SK-N-SH (cell line): ENCODE measurements around the gene SGO2.

Experiments
- JUND ChIP-seq: IDR thresholded peaks from 2 replicates; pipeline ENCODE4 v1.4.0; 2012
- RAD21 ChIP-seq: IDR thresholded peaks from 2 replicates; pipeline ENCODE4 v1.6.1; 2012; ENCODE audit warnings: mild to moderate bottlenecking, low read length
- RCOR1 ChIP-seq: fragments of 150-350 bp; IDR thresholded peaks from 2 replicates; pipeline ENCODE4 v1.6.1; 2017; ENCODE audit warnings: antibody characterized with exemption, low read length
- SIN3A ChIP-seq: IDR thresholded peaks from 2 replicates; pipeline ENCODE4 v1.6.1; 2012; ENCODE audit warnings: low read depth, mild to moderate bottlenecking, low read length, moderate library complexity, borderline replicate concordance
- TEAD4 ChIP-seq: IDR thresholded peaks from 2 replicates; pipeline ENCODE4 v1.4.0; 2012; ENCODE audit warnings: mild to moderate bottlenecking, borderline replicate concordance; ENCODE audit not compliant: insufficient read depth
- YY1 ChIP-seq: IDR thresholded peaks from 2 replicates; pipeline ENCODE4 v1.4.0; 2012; ENCODE audit warnings: low read depth, mild to moderate bottlenecking
- ZBTB33 ChIP-seq: IDR thresholded peaks from 2 replicates; pipeline ENCODE4 v1.4.0; 2012; ENCODE audit warnings: low read depth, borderline replicate concordance
- TF ChIP-seq, protein P1 (sequence below): fragments of 200-600 bp; sonication (generic); IDR thresholded peaks from 2 replicates; pipeline ENCODE4 v1.6.1; 2017; ENCODE audit warnings: antibody characterized with exemption, mild to moderate bottlenecking, moderate library complexity
- TF ChIP-seq, protein P2 (sequence below): IDR thresholded peaks from 2 replicates; pipeline ENCODE4 v1.4.0; 2012; ENCODE audit warnings: low read depth
- TF ChIP-seq, protein P3 (sequence below): fragments of 150-350 bp; IDR thresholded peaks from 2 replicates; pipeline ENCODE4 v1.6.1; 2017; ENCODE audit warnings: antibody characterized with exemption, low read length, low read depth, borderline replicate concordance

DNA sequence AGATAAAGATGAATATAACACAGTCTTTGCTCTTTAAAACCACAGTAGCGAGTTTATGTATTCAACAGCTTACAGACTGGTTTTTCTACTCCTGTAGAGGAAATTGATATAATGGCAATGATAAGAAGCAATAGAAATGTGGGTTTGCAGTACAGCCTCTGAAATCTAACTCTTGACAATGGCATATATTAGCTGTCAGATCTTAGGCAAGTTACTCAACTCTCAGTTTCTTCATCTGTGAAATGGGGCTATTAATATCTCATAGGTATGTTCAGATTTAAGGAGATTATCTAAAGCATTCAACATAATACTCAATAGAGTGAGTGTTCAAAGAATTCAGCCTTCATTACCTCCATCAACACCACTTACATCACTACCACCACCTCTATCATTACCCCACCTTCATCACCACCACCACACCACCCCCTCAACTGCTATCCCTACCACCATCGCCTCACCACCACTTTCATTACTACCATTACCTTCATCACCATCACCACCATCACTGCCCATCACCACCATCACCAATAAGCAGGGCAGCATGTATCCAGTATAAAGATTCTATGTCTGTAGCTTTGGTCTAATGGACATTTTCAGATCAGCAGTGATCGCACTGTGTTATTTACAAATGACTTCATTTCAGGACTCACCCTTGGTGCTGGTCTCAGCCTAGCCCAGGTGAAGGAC is 82.5 kb downstream of the SGO2 start:
- TF ChIP-seq, protein P1, sequence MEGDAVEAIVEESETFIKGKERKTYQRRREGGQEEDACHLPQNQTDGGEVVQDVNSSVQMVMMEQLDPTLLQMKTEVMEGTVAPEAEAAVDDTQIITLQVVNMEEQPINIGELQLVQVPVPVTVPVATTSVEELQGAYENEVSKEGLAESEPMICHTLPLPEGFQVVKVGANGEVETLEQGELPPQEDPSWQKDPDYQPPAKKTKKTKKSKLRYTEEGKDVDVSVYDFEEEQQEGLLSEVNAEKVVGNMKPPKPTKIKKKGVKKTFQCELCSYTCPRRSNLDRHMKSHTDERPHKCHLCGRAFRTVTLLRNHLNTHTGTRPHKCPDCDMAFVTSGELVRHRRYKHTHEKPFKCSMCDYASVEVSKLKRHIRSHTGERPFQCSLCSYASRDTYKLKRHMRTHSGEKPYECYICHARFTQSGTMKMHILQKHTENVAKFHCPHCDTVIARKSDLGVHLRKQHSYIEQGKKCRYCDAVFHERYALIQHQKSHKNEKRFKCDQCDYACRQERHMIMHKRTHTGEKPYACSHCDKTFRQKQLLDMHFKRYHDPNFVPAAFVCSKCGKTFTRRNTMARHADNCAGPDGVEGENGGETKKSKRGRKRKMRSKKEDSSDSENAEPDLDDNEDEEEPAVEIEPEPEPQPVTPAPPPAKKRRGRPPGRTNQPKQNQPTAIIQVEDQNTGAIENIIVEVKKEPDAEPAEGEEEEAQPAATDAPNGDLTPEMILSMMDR = no peak
- no peak for TF ChIP-seq TEAD4
- TF ChIP-seq, protein P2, sequence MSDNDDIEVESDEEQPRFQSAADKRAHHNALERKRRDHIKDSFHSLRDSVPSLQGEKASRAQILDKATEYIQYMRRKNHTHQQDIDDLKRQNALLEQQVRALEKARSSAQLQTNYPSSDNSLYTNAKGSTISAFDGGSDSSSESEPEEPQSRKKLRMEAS = no peak
- no peak for TF ChIP-seq RAD21
- TF ChIP-seq SIN3A = no peak
- no peak for TF ChIP-seq ZBTB33
- TF ChIP-seq RCOR1 = no peak
- no peak for TF ChIP-seq YY1
- no peak for TF ChIP-seq JUND
- TF ChIP-seq, protein P3, sequence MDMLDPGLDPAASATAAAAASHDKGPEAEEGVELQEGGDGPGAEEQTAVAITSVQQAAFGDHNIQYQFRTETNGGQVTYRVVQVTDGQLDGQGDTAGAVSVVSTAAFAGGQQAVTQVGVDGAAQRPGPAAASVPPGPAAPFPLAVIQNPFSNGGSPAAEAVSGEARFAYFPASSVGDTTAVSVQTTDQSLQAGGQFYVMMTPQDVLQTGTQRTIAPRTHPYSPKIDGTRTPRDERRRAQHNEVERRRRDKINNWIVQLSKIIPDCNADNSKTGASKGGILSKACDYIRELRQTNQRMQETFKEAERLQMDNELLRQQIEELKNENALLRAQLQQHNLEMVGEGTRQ = no peak
